GM21526 (cell line): ENCODE measurements around the gene SERINC5.
"Not testable (repeated sequence)": the region's sequence is repeated elsewhere in the genome, so short reads cannot be mapped to it uniquely, and the experiment has no call there.

Experiments
- ATAC-seq: cut with Tn5 transposase; IDR thresholded peaks from one replicate; pipeline ENCODE4 v1.9.1; 2021; ENCODE audit warnings: moderate library complexity; ENCODE audit not compliant: unreplicated experiment, low FRiP score

Gene SERINC5

DNA sequence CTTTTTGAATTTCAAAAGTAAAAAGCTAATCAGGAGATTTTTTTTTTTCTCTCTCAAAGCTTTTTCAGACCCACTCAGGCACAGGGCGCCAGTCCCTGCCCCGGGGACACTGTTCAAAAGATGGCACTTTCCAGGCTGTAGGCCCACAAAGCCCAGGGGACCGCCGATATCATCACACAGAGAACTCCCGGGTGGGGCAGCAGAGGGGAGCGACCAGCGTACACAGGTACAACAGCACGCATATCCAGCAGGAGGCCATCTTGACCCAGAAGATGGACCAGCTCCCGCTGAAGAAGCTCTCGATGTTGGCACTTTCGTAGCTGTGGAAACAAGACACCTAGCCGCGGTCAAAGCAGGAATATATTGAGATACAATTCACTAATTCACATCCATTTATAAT, 112.4 kb downstream of the SERINC5 start:
- no peak for ATAC-seq

GRCh38 chr5:80142996-80143395, 112.9 kb downstream of the SERINC5 start:
- no peak for ATAC-seq

DNA sequence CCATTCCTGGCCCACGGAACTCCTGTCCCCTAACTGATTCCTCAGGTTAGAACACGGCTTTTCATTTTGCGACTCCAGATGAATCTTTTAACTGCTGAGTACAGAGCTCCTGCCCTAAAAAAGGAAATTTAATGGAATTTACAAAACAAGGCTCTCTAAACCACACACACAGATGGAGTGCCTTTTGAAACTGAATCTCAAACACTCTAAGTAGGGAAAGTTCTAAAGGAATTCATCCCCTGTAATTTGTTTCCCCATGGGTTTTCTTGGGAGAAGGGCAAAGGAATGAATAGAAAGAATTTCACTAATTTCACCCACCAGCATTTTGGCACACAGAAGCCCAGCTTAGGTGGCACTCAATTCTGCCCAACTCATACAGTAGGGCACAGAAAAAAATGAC, 114.2 kb downstream of the SERINC5 start:
- no peak for ATAC-seq

GRCh38 chr5:80141147-80141671, 114.6 kb downstream of the SERINC5 start:
- no peak for ATAC-seq

- ATAC-seq, result no peak
These were observed 115.4 kb downstream of the SERINC5 start for GRCh38 chr5:80140496-80140895.

DNA sequence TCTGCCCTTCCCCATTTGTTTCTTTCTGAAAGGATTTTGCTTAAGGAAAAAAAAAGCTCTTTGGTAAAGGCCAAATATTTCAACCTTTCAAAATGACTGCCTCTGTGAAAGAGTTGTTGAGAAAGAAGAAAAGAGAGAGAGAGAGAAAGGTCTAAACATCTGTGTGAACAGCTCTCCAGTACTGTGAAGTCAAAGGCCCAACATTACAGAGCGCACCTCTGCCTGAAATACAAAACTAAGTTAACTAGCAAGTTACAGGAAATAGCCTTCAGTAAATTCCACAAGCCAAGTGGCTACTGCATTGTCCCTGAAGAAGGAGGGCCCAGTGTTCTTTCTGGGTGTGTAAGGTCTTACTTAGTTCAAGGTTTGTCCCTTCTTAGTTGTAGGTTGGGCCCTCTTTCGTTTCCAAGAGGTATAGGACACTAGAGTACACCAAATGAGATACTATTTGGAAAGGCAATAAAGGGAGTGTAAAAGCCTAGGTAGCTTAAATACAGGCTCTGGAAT, 116.3 kb downstream of the SERINC5 start:
- ATAC-seq, result no peak

DNA sequence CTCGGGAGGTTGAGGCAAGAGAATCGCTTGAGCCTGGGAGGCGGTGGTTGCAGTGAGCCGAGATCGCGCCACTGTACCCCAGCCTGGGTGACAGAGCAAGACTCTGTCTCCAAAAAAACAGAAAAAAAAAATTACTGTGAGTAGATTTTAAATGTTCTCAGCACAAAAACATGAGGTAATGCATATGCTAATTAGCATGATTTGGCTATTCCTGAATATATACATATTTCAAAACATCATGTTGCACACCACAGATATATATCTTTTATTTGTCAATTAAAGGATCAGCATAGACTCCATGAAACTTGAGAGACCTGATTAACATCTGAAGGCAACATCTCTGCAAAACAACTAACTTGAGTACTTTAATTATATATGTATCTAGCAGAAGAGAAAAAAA, 117.4 kb downstream of the SERINC5 start:
- no peak for ATAC-seq

DNA sequence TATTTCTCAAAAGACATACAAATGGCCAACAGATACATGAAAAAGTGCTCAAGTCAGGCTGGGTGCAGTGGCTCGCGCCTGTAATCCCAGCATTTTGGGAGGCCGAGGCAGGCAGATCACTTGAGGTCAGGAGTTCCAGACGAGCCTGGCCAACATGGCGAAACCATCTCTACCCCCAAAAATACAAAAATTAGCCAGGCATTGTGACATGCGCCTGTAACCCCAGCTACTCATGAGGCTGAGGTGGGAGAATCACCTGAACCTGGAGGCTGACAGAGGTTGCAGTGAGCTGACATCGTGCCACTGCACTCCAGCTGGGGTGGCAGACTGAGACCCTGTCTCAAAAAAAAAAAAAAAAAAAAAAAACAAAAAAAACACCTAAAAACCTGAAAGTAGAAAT, 119.0 kb downstream of the SERINC5 start:
- ATAC-seq, result not testable (repeated sequence)

GRCh38 chr5:80134876-80135275, 121.0 kb downstream of the SERINC5 start:
- ATAC-seq, result no peak

GRCh38 chr5:80129146-80129545, 126.7 kb downstream of the SERINC5 start:
- no peak for ATAC-seq

- ATAC-seq, result no peak
These were observed 127.7 kb downstream of the SERINC5 start for GRCh38 chr5:80128141-80128540.

DNA sequence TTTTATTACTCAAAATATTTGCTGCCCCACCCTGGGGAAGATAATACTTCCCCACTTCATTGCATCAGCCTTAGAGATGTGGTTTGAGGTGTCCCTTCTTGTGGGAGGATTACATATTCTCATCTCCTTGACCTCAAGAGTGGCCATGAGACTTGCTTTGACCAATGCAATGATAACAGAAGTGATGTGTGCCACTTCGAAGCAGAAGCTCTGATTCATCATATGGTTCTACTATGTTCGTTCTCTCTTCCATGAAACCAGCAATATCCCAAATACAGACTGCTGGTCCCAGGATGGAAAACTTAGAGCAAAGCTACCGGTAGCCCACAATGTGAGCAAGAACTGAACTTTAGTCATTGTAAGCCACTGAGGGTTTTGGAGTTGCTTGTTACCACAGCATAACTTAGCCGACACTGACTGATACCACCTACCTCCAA, 128.7 kb downstream of the SERINC5 start:
- no peak for ATAC-seq

DNA sequence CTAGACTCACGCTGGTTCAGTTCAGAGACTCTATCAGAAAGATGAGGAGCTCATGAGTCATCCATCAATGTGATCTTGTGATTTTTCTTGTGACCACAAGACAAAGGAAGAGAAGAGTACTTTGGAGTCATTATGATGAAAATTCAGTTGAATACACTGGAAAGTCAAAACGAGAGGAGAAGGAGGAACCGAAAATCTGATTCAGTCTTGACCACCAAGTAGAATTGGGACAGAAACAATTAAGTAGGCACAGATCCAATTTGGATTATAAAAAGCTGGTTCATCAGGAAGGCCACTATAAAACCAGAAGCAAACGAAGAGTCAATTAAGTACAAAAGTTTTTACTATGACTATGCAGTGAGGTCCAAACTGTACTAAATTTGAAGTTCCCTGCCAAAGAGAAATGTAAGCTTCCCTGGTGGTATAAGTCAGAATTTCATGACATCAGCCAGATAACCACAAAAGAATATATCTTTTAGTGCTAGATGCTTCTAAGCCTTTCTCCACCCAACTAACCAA, 129.8 kb downstream of the SERINC5 start:
- peak; percentile 53 for ATAC-seq

GRCh38 chr5:80125022-80125961, 130.6 kb downstream of the SERINC5 start:
- ATAC-seq, result peak; percentile 88

DNA sequence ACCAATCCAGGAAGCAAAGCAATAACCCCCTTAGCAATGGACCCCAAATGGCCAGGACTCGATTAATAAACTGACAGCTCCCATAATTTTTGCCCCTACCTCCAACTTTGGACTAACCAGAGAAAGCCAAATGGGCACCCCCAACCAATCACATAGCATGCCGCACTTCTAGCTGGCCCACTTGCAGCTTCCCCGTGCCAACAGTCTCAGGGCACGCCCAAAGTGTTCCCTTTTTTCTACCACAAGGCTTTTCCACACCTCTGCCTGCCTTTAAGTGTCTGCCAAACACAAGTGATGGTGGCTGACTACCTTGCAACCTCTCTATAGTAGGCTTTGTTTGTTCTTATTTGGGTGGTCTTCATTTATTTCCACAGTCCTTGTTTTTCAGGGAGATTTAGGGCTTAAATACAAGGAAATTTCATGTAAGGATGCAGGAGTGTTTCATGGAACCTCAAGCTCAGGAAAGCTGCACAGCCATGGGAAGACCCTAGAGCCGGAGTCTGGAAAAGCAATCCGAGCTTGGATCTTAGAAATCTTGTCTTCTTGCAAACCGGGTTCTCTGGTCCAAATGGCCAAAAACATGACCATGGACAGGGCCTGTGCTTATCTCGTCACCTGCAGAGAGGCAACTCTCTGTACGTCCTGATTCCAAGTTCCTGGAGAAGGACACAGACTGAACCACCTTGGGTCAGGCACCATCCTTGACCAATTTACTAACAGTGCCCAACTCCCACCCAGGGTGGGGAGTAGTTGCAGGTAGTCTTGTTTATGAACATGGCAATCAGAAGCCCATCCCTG, 131.5 kb downstream of the SERINC5 start:
- ATAC-seq, result no peak

GRCh38 chr5:80122579-80122978, 133.3 kb downstream of the SERINC5 start:
- ATAC-seq, result no peak

- no peak for ATAC-seq
These were observed 136.5 kb downstream of the SERINC5 start for GRCh38 chr5:80119372-80119771.

DNA sequence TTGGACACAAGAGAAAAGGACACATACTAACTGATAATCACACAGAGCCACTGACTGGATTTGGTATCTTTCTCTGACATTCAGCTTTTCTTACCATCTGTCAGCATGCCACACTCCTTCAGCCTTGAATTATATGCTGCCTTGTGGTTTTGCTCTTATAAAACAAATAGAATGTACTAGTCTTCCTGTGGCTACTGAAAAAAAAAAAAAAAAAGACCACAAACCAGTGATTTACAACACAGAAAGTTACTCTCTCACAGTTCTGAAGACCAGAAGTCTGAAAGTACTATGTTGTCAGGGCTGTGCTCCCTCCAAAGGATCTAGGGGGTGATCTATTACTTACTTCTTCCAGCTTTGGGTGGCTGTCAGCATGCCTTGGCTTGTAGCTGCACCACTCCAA, 138.4 kb downstream of the SERINC5 start:
- ATAC-seq, result no peak

DNA sequence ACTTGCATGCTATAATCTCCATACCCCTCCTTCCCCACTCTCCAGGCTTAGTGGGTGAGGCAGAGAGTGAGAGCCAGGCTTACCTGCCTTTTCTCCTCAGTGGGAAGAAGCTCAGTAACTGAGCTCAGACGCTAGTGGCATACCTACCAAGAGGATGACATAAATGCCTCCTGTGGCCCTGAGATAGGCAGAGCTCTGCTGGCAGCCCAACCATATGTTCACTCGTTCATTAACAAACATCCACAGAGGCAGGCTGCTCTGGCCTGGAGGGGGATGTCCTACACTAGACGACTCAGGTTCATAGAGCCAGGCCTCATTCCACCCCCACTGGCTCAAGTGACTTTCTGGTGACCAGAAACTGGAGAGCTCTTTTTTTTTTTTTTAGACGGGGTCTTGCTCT, 139.4 kb downstream of the SERINC5 start:
- ATAC-seq, result no peak

DNA sequence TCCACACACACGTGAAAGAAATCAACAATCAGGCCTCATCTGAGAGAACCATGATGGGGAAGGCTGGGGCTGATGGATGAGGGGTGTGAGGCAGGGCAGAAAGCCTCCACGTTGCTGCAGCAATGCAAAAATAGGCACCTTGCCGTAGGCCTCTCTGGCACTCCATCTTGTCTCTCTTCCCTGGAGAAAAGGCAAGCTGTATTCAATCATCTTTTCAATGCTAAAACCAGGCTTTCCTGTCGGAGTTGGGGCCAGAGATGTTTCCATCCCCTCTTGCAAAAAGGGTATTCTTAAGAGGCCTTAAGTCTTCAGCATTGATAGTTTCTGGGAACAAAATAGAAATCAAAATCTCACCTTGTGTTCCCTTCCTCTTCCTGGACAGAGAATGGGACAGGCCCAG, 139.8 kb downstream of the SERINC5 start:
- no peak for ATAC-seq

- ATAC-seq, result no peak
These were observed 141.0 kb downstream of the SERINC5 start for GRCh38 chr5:80114860-80115259.
